ENCODE results near the gene GPR160.

GPR160 gene

GRCh38 chr3:170027233-170028102 lies 10.3 kb upstream of the GPR160 start:
- DNase-seq (ENCODE audit: low read depth), result no peak

DNA sequence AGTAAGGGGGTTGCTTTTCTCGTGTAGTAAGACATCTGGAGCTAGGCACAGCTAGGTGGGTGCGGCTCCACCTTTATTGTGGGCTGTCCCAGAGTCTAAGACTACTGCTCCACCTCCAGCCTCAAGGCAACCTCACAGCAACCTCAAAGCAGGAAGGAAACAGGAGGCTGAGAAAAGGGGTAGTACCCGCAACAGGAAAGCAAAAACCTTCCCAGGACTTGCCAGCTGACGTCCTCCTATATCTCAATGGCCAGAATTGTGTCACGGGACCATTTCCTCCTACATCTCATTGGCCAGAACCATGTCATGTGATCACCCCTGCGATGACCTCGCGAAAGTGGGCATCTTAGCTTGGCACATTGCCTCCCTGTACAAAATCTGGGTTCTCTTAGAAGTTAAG lies 4.3 kb upstream of the GPR160 start:
- no peak for DNase-seq (ENCODE audit: low read depth)

- no peak for DNase-seq (ENCODE audit: low read depth)
These were observed 777 bp downstream of the GPR160 start for GRCh38 chr3:170038434-170039110.

DNA sequence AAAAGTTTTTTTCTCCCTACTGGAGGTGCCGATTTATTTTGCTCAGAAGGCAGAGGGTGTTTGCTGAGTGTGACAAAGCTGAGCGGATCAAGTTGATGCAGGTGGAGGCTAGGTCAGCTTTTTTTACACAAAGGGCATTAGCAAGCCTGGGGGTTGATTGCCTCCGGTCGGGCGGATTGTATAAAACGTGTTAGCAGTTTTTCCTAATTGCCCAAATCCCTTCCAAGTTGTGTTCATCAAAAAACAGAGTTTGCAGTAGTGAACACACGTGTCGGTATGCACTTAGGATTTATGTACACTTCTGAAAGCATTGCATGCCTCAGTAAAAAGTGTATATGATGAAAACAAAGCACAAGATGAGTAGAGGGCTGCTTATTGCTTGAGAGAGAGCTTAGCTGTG lies 2.6 kb downstream of the GPR160 start:
- no peak for DNase-seq (ENCODE audit: low read depth)

- DNase-seq (ENCODE audit: low read depth), result no peak
These were observed 5.7 kb downstream of the GPR160 start for GRCh38 chr3:170043506-170043905.

GRCh38 chr3:170044271-170044670 lies 6.5 kb downstream of the GPR160 start:
- DNase-seq (ENCODE audit: low read depth), result no peak

DNA sequence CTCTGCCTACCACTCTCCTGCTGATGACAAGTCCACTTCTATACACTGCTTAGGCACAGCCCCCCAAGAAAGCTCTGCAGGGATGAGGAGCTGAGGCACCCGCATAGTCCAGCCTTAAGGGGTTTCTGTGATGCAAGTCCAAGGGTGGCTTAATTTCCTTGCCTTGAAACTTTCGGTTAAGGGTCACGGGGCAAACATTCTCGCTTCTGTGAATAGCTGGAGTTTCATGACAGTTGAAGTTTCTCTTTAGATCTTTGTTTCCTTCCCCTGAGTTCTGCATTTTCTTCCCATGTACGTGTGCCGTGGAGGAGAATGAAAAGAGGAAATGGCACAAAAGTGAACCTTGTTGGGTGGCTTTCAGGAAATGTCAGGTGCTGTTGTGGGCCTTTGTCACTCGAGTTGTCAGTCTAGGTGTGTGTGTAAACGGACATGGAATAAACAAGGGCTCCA lies 7.0 kb downstream of the GPR160 start:
- DNase-seq (ENCODE audit: low read depth), result no peak

- DNase-seq (ENCODE audit: low read depth), result no peak
These were observed 8.7 kb downstream of the GPR160 start for GRCh38 chr3:170046269-170047132.

DNA sequence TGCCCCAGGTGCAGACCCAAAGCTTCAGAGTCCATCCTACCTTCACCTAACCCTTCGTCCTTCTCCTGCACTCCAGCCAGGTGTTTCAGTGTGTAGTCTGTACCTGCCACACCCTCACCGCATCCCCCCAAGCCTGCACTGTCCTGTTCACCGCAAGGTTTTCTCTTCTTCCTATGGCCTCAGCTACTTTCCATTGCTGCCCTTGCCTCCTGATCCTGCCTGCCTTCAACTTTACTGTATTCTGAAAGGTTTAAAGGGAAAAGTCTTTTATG lies 9.3 kb downstream of the GPR160 start:
- no peak for DNase-seq (ENCODE audit: low read depth)

GRCh38 chr3:170049146-170050000 lies 11.6 kb downstream of the GPR160 start:
- DNase-seq (ENCODE audit: low read depth), result no peak

DNA sequence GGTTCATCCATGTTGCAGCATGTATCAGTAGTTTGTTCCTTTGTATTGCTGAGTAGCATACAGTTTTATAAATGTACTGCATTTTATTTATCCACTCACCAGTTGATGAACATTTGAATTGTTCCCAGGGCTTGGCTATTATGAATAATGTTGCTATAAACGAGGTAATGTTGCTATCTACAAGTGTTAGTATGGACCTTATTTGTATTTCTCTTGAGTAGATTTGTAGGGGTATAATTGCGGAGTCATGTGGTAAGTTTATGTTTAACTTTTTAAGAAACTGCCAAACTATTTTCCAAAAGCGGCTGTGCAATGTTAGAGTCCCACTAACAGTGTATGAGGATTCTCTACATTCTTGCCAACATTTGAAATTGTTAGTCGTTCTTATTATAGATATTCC lies 13.0 kb downstream of the GPR160 start:
- no peak for DNase-seq (ENCODE audit: low read depth)

GRCh38 chr3:170052398-170052797 lies 14.6 kb downstream of the GPR160 start:
- DNase-seq (ENCODE audit: low read depth), result no peak

- DNase-seq (ENCODE audit: low read depth), result no peak
These were observed 16.4 kb downstream of the GPR160 start for GRCh38 chr3:170054204-170054603.

DNA sequence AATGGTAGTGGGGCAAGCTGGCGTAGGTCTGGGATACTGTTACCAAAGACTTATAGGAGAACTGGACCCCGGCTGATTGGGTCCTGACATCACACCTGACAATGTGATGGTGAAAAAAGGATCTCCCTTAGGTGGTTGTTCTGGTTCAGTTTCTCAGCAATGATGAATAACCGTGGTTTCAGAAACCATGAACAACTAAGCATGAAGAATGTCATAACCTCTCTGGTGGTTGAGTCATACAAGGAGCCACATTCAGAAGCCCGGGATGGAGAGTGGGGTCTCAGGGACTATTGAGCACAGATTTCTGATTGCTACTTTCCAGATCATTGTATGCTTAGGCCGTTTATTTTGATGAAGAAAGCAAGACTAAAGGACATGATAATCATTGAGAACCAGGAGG lies 17.4 kb downstream of the GPR160 start:
- no peak for DNase-seq (ENCODE audit: low read depth)

DNA sequence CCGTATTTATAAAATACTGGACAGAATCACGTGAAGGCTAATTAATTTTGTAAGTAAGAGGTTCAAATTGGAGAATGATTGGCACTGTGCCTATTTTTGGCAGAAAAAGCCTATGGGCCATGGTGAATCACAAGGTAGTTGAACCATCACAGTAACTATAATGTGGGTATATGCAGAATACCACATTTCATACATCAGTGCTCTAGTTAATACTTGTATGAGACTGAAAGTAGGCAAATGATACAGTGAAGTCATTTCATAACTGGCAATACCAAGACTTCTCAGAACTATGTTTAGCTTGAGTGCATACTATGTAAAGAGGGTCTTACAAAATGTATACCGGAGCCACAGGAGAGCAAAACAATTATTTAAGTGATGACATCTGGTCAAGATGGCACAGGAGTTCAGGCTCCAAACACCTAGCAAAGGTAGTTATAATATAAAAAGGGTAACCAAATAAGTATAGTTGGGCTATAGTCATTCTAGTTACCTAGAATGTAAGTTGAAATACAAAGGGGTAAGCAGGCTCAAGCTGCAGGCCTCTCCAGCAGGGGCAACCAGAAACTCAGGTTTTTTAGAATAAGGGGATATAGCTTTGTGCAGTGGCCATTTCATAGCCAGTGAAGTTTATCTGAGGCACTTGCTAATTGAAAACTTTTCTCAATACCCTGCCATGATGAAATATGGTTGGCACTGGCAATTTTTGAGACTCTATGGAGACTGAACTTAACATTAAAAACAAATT lies 19.1 kb downstream of the GPR160 start:
- no peak for DNase-seq (ENCODE audit: low read depth)

GRCh38 chr3:170057550-170057949 lies 19.8 kb downstream of the GPR160 start:
- no peak for DNase-seq (ENCODE audit: low read depth)

GRCh38 chr3:170058127-170058526 lies 20.3 kb downstream of the GPR160 start:
- DNase-seq (ENCODE audit: low read depth), result no peak

- no peak for DNase-seq (ENCODE audit: low read depth)
These were observed 21.7 kb downstream of the GPR160 start for GRCh38 chr3:170059447-170059846.

DNA sequence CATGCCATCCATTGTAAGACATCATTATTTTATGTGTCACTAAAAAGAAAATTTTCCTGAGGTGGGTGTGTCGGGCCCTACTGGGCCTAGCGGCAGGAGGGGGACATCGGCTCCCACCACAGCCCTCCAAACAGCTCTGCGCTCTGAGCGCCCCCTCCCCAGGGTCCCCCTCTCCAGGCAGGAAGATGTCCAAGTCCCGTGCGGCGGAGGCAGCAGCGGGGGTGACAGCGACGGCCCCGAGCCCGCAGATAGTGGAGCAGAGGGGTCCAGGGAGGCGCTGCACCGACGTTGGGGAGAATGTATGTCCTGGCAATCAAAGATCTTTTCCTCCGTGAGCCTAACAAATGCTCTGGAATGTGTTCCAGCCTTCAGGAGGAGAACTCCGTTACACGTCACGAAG lies 24.3 kb downstream of the GPR160 start:
- no peak for DNase-seq (ENCODE audit: low read depth)

DNA sequence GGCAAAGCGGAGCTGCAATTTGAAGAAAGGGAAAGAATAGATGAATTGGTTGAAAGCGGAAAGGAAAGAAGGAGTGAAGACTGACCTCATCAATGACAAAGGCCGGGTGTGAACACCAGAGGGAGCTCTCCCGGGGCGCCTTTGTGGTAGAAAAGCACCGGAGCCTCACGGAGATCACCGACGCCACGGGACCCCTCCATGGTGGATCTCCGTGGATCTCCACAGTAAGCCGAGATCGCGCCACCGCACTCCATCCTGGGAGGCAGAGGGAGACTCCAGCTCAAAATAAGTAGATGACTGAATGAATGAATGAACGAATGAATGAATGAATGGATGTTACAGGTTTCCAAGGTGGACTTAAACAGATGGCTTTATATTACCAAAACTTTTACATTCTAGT lies 25.0 kb downstream of the GPR160 start:
- no peak for DNase-seq (ENCODE audit: low read depth)

DNA sequence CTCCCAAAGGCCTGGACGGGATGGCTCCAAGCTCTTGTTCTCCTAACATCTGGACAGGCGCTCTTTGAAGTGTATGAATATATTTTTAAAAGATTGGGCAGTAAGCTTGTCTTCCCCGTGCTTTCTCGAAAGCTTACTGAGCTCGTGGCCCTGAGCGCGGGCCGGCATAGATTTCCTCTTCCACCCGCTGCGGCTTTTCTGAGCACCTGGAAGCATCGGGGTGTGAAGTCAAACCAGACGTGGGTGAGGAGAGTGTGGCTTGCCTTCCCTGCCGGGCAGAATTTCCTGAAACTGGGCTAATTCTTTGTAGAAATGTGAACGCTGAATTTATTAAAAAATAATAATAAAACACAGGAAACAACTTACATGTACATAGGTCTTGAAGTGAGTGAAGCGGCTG lies 25.9 kb downstream of the GPR160 start:
- no peak for DNase-seq (ENCODE audit: low read depth)
